EL (cell line): ENCODE data around the gene C3orf20.

ENCODE experiments used
- DNase-seq: peaks from one replicate; pipeline ENCODE4 v3.0.0-alpha.2; 2016

The C3orf20 gene

GRCh38 chr3:14674841-14675240 is at the start of gene C3orf20:
Gene C3orf20, plus strand, starts transcription at chr3:14675141. Its CDS starts 7,573 bp downstream, at chr3:14682714.
- DNase-seq: no peak

GRCh38 chr3:14625443-14625842 is 49.5 kb upstream of the C3orf20 start:
- DNase-seq: no peak

- peak; percentile 28 for DNase-seq
These were observed 47.1 kb upstream of the C3orf20 start for GRCh38 chr3:14627815-14628214.

- no peak for DNase-seq
These were observed 46.5 kb upstream of the C3orf20 start for GRCh38 chr3:14628406-14628805.

GRCh38 chr3:14630404-14631100 is 44.4 kb upstream of the C3orf20 start:
- DNase-seq: no peak

GRCh38 chr3:14631101-14631497 is 43.8 kb upstream of the C3orf20 start:
- no peak for DNase-seq

- no peak for DNase-seq
These were observed 43.1 kb upstream of the C3orf20 start for GRCh38 chr3:14631687-14632441.

GRCh38 chr3:14632442-14632930 is 42.5 kb upstream of the C3orf20 start:
- no peak for DNase-seq

- no peak for DNase-seq
These were observed 41.5 kb upstream of the C3orf20 start for GRCh38 chr3:14633417-14633816.

GRCh38 chr3:14633819-14634424 is 41.0 kb upstream of the C3orf20 start:
- DNase-seq: peak; percentile 57

- DNase-seq: peak; percentile 28
These were observed 40.1 kb upstream of the C3orf20 start for GRCh38 chr3:14634763-14635400.

GRCh38 chr3:14636496-14637087 is 38.3 kb upstream of the C3orf20 start:
- no peak for DNase-seq

GRCh38 chr3:14640157-14640562 is 34.8 kb upstream of the C3orf20 start:
- DNase-seq: no peak

GRCh38 chr3:14640734-14641133 is 34.2 kb upstream of the C3orf20 start:
- DNase-seq: no peak

- no peak for DNase-seq
These were observed 33.6 kb upstream of the C3orf20 start for GRCh38 chr3:14641346-14641745.

- no peak for DNase-seq
These were observed 29.5 kb upstream of the C3orf20 start for GRCh38 chr3:14645453-14645852.

GRCh38 chr3:14646131-14646573 is 28.8 kb upstream of the C3orf20 start:
- no peak for DNase-seq

- DNase-seq: no peak
These were observed 28.1 kb upstream of the C3orf20 start for GRCh38 chr3:14646589-14647413.

- DNase-seq: no peak
These were observed 26.7 kb upstream of the C3orf20 start for GRCh38 chr3:14647976-14648955.

GRCh38 chr3:14649466-14649865 is 25.5 kb upstream of the C3orf20 start:
- DNase-seq: no peak

GRCh38 chr3:14650193-14650592 is 24.7 kb upstream of the C3orf20 start:
- no peak for DNase-seq
